ENCODE results near the gene CADPS2.

The CADPS2 gene

GRCh38 chr7:122307228-122307621 lies 579.0 kb downstream of the CADPS2 start:
- no peak for DNase-seq (ENCODE audit: low spot score)
- TF ChIP-seq, protein P1, sequence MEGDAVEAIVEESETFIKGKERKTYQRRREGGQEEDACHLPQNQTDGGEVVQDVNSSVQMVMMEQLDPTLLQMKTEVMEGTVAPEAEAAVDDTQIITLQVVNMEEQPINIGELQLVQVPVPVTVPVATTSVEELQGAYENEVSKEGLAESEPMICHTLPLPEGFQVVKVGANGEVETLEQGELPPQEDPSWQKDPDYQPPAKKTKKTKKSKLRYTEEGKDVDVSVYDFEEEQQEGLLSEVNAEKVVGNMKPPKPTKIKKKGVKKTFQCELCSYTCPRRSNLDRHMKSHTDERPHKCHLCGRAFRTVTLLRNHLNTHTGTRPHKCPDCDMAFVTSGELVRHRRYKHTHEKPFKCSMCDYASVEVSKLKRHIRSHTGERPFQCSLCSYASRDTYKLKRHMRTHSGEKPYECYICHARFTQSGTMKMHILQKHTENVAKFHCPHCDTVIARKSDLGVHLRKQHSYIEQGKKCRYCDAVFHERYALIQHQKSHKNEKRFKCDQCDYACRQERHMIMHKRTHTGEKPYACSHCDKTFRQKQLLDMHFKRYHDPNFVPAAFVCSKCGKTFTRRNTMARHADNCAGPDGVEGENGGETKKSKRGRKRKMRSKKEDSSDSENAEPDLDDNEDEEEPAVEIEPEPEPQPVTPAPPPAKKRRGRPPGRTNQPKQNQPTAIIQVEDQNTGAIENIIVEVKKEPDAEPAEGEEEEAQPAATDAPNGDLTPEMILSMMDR (IDR thresholded peaks at IDR 0.05; ENCODE audit: poor library complexity, severe bottlenecking): no peak
- H3K4me1 ChIP-seq (ENCODE audit: insufficient read depth, poor library complexity, severe bottlenecking): no peaks in the 10 kb centered on the region
- H3K27ac ChIP-seq (ENCODE audit: poor library complexity, severe bottlenecking): no peak overlapping the region
- H3K36me3 ChIP-seq (ENCODE audit: low read depth): no peaks in the 10 kb centered on the region
- no peak for ATAC-seq (ENCODE audit: low read depth)
- H3K4me3 ChIP-seq (ENCODE audit: severe bottlenecking): no peak overlapping the region
- H3K27me3 ChIP-seq (ENCODE audit: insufficient read depth, poor library complexity, severe bottlenecking): peaks cover 100% of the 10 kb centered on the region
- H3K9me3 ChIP-seq (ENCODE audit: severe bottlenecking): no peaks in the 10 kb centered on the region

- H3K4me1 ChIP-seq (ENCODE audit: insufficient read depth, poor library complexity, severe bottlenecking): no peaks in the 10 kb centered on the region
- no peaks in the 10 kb centered on the region for H3K36me3 ChIP-seq (ENCODE audit: low read depth)
- peaks cover 100% of the 10 kb centered on the region for H3K27me3 ChIP-seq (ENCODE audit: insufficient read depth, poor library complexity, severe bottlenecking)
- TF ChIP-seq, protein P1 (IDR thresholded peaks at IDR 0.05; ENCODE audit: poor library complexity, severe bottlenecking): no peak
- H3K9me3 ChIP-seq (ENCODE audit: severe bottlenecking): no peaks in the 10 kb centered on the region
- ATAC-seq (ENCODE audit: low read depth) (no peak), DNase-seq (ENCODE audit: low spot score) (no peak)
- no peak overlapping the region for H3K27ac ChIP-seq (ENCODE audit: poor library complexity, severe bottlenecking)
- H3K4me3 ChIP-seq (ENCODE audit: severe bottlenecking): no peak overlapping the region
Observed at GRCh38 chr7:122306320-122307227, 579.7 kb downstream of the CADPS2 start.

- H3K4me3 ChIP-seq (ENCODE audit: severe bottlenecking): no peak overlapping the region
- TF ChIP-seq, protein P1 (IDR thresholded peaks at IDR 0.05; ENCODE audit: poor library complexity, severe bottlenecking): no peak
- H3K36me3 ChIP-seq (ENCODE audit: low read depth): no peaks in the 10 kb centered on the region
- ATAC-seq (ENCODE audit: low read depth) (peak; percentile 35; the same call in 2 of the 3 replicates), DNase-seq (ENCODE audit: low spot score) (no peak)
- H3K4me1 ChIP-seq (ENCODE audit: insufficient read depth, poor library complexity, severe bottlenecking): no peaks in the 10 kb centered on the region
- no peaks in the 10 kb centered on the region for H3K9me3 ChIP-seq (ENCODE audit: severe bottlenecking)
- peaks cover 100% of the 10 kb centered on the region for H3K27me3 ChIP-seq (ENCODE audit: insufficient read depth, poor library complexity, severe bottlenecking)
- H3K27ac ChIP-seq (ENCODE audit: poor library complexity, severe bottlenecking): no peak overlapping the region
Observed at GRCh38 chr7:122305475-122306319, 580.6 kb downstream of the CADPS2 start.

GRCh38 chr7:122304996-122305421 lies 581.3 kb downstream of the CADPS2 start:
- no peak for DNase-seq (ENCODE audit: low spot score)
- H3K4me3 ChIP-seq (ENCODE audit: severe bottlenecking): no peak overlapping the region

More at GRCh38 chr7:122304996-122305421, 581.3 kb downstream of the CADPS2 start:
- Histone ChIP-seq H3K9me3 (ENCODE audit: severe bottlenecking) (no peaks in the 10 kb centered on the region), H3K27me3 (ENCODE audit: insufficient read depth, poor library complexity, severe bottlenecking) (peaks cover 100% of the 10 kb centered on the region), H3K4me1 (ENCODE audit: insufficient read depth, poor library complexity, severe bottlenecking) (no peaks in the 10 kb centered on the region), H3K27ac (ENCODE audit: poor library complexity, severe bottlenecking) (no peak overlapping the region), H3K36me3 (ENCODE audit: low read depth) (no peaks in the 10 kb centered on the region)
- ATAC-seq (ENCODE audit: low read depth): no peak
- TF ChIP-seq, protein P1 (IDR thresholded peaks at IDR 0.05; ENCODE audit: poor library complexity, severe bottlenecking): no peak
